ENCODE data around the gene SHB.
A peak's percentile ranks its signal among the peaks of the same experiment; 100 is the strongest.

Gene SHB

GRCh38 chr9:37923796-37924427 lies 145.1 kb downstream of the SHB start:
- H3K4me3 ChIP-seq (ENCODE audit: low read length) = no peak overlapping the region
- H3K9me3 ChIP-seq (replicated peaks; ENCODE audit: insufficient read depth, low read length) = no peaks in the 10 kb centered on the region
- H4K20me1 ChIP-seq (ENCODE audit: insufficient read depth, low read length) = no peaks in the 10 kb centered on the region
- no peak for DNase-seq
- no peak overlapping the region for H3K27ac ChIP-seq (ENCODE audit: low read length)
- no peaks in the 10 kb centered on the region for H3K79me2 ChIP-seq (ENCODE audit: low read length)
- no peaks in the 10 kb centered on the region for H3K27me3 ChIP-seq (replicated peaks; ENCODE audit: insufficient read depth, low read length)
- H3K4me2 ChIP-seq (ENCODE audit: low read depth, low read length) = no peak overlapping the region
- no peaks in the 10 kb centered on the region for H3K36me3 ChIP-seq (replicated peaks; ENCODE audit: insufficient read depth, low read length)
- TF ChIP-seq EZH2 (optimal IDR thresholded peaks at IDR 0.05; ENCODE audit: low read depth, low read length) = no peak
- TF ChIP-seq CTCF (IDR thresholded peaks at IDR 0.05; ENCODE audit: low read length) = no peak
- TF ChIP-seq EZH2phosphoT487 (IDR thresholded peaks at IDR 0.05; ENCODE audit: low read length) = no peak
- no peaks in the 10 kb centered on the region for H3F3A ChIP-seq (ENCODE audit: insufficient read depth, low read length)
- H3K9me2 ChIP-seq (replicated peaks; ENCODE audit: insufficient read depth, low read length) = no peaks in the 10 kb centered on the region
- H3K9ac ChIP-seq (ENCODE audit: low read length) = no peak overlapping the region
- H2AFZ ChIP-seq (ENCODE audit: low read length) = no peak overlapping the region
- H3K4me1 ChIP-seq (ENCODE audit: low read length) = peaks cover 10% of the 10 kb centered on the region

- Histone ChIP-seq H3F3A (ENCODE audit: insufficient read depth, low read length) (no peaks in the 10 kb centered on the region), H2AFZ (ENCODE audit: low read length) (no peak overlapping the region), H3K9me3 (replicated peaks; ENCODE audit: insufficient read depth, low read length) (no peaks in the 10 kb centered on the region), H3K4me1 (ENCODE audit: low read length) (peaks cover 10% of the 10 kb centered on the region), H3K9me2 (replicated peaks; ENCODE audit: insufficient read depth, low read length) (no peaks in the 10 kb centered on the region), H3K4me2 (ENCODE audit: low read depth, low read length) (no peak overlapping the region), H3K4me3 (ENCODE audit: low read length) (no peak overlapping the region), H3K9ac (ENCODE audit: low read length) (no peak overlapping the region), H4K20me1 (ENCODE audit: insufficient read depth, low read length) (no peaks in the 10 kb centered on the region), H3K27me3 (replicated peaks; ENCODE audit: insufficient read depth, low read length) (no peaks in the 10 kb centered on the region), H3K27ac (ENCODE audit: low read length) (no peak overlapping the region), H3K36me3 (replicated peaks; ENCODE audit: insufficient read depth, low read length) (no peaks in the 10 kb centered on the region), H3K79me2 (ENCODE audit: low read length) (no peaks in the 10 kb centered on the region)
- TF ChIP-seq EZH2phosphoT487 (IDR thresholded peaks at IDR 0.05; ENCODE audit: low read length) (no peak), CTCF (IDR thresholded peaks at IDR 0.05; ENCODE audit: low read length) (no peak), EZH2 (optimal IDR thresholded peaks at IDR 0.05; ENCODE audit: low read depth, low read length) (no peak)
- no peak for DNase-seq
Observed at GRCh38 chr9:37923118-37923795, 145.8 kb downstream of the SHB start.

- Histone ChIP-seq H3K9ac (ENCODE audit: low read length) (peak overlapping the region; percentile 58), H3K4me2 (ENCODE audit: low read depth, low read length) (peak overlapping the region; percentile 84), H3K9me2 (replicated peaks; ENCODE audit: insufficient read depth, low read length) (no peaks in the 10 kb centered on the region), H3K36me3 (replicated peaks; ENCODE audit: insufficient read depth, low read length) (no peaks in the 10 kb centered on the region), H3K27ac (ENCODE audit: low read length) (peak overlapping the region; percentile 34; the same call in 1 of the 2 replicates), H3K27me3 (replicated peaks; ENCODE audit: insufficient read depth, low read length) (no peaks in the 10 kb centered on the region), H2AFZ (ENCODE audit: low read length) (peak overlapping the region; percentile 93), H4K20me1 (ENCODE audit: insufficient read depth, low read length) (no peaks in the 10 kb centered on the region), H3F3A (ENCODE audit: insufficient read depth, low read length) (no peaks in the 10 kb centered on the region), H3K4me3 (ENCODE audit: low read length) (peak overlapping the region; percentile 54), H3K9me3 (replicated peaks; ENCODE audit: insufficient read depth, low read length) (no peaks in the 10 kb centered on the region), H3K79me2 (ENCODE audit: low read length) (no peaks in the 10 kb centered on the region), H3K4me1 (ENCODE audit: low read length) (peaks cover 10% of the 10 kb centered on the region)
- no peak for TF ChIP-seq CTCF (IDR thresholded peaks at IDR 0.05; ENCODE audit: low read length)
- peak; percentile 32 for DNase-seq
Observed at GRCh38 chr9:37922363-37923117, 146.5 kb downstream of the SHB start.
